Subcutaneous adipose tissue (tissue), 4 donors: Measurements from ENCODE around the gene MPND. TPM values are rescaled to one million over a fixed set of nuclear protein-coding genes. Genes with fewer than 3 reads are reported as not detected.

Experiments used
- CTCF ChIP-seq: fragments of 450-650 bp; IDR thresholded peaks from one replicate; pipeline ENCODE4 v1.5.1; 2016; ENCODE audit warnings: low read depth, mild to moderate bottlenecking, control low read depth, antibody characterized with exemption, moderate library complexity
- total RNA-seq, 4 donors: library from RNA; depleted of rRNA; stranded (reverse); fragments of >200 nt; gene quantifications; one replicate each; pipeline ENCODE4 v1.1.0, GENCODE V29; 2016

Gene MPND
- total RNA-seq, 4 donors from 2014 or later: 3.8 to 13.2 (median 8.4) TPM

- no peak for TF ChIP-seq CTCF
These were observed 41.6 kb upstream of the MPND start for GRCh38 chr19:4301590-4302242.

GRCh38 chr19:4302243-4302640 is 41.1 kb upstream of the MPND start, which contains the start of gene TMIGD2:
TSS of gene TMIGD2 (minus strand) at chr19:4302389. CDS start at chr19:4302385, 4 bp downstream.
- no peak for TF ChIP-seq CTCF

- TF ChIP-seq CTCF: no peak
These were observed 39.4 kb upstream of the MPND start for GRCh38 chr19:4303819-4304537.

GRCh38 chr19:4304538-4305256 is 38.7 kb upstream of the MPND start, which contains the start of gene FSD1:
TSS of gene FSD1 (plus strand) at chr19:4304598. CDS start at chr19:4304747, 149 bp downstream.
- no peak for TF ChIP-seq CTCF

- TF ChIP-seq CTCF: no peak
These were observed 38.1 kb upstream of the MPND start for GRCh38 chr19:4305257-4305612.

GRCh38 chr19:4305659-4306058 is 37.7 kb upstream of the MPND start:
- no peak for TF ChIP-seq CTCF
